GM12873 (cell line): ENCODE measurements around the gene ACOT7.

ENCODE experiments used
- TF ChIP-seq, protein P1 (sequence below): IDR thresholded peaks from 2 replicates; pipeline ENCODE4 v1.5.1; 2012; ENCODE audit warnings: low read depth, mild to moderate bottlenecking, moderate library complexity, low read length, control low read depth; ENCODE audit not compliant: insufficient read depth; ENCODE audit errors: missing control alignments

The ACOT7 gene

DNA sequence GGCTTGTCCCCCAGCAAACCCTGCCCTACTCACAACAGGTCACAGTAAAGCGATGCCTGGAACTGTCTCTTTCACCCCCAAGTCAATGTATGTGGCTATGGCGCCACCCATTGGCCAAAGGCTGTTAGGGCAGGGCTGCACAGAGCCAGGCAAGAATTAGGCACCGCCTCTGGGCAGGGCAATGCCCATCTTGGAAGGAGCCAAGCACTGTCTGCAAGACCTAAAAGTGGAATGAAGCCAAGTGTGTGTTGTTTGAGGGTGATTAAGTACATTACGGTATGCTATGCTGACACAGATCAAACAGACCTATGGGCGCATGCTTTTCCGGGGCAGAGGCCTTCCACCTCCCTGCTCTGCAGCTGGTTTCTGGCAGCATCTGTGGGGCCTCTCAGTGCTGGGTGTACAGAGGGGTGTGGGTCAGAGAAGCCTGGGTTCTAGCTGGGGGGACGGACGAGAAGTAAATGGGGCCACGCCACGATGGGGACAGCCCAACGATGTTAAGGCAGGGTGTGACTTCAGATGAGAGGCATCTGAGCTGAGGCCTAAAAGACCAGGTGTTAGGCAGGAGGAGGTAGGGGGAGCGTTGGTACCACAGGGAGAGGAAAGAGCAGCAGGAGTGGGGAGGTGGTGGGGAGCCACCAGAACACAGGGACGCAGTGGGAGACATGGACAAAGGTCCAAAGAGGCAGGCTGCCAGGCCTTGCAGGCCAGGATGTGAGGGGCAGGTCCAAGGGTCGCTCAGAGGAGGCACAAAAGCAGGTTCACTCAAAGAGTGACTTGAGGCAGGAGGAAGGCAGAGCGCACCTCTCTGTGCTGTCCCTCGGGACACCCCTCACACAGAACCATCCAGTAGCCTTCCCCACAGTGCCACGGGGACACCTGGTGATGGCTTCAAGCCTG, 49.8 kb downstream of the ACOT7 start:
- TF ChIP-seq, protein P1, sequence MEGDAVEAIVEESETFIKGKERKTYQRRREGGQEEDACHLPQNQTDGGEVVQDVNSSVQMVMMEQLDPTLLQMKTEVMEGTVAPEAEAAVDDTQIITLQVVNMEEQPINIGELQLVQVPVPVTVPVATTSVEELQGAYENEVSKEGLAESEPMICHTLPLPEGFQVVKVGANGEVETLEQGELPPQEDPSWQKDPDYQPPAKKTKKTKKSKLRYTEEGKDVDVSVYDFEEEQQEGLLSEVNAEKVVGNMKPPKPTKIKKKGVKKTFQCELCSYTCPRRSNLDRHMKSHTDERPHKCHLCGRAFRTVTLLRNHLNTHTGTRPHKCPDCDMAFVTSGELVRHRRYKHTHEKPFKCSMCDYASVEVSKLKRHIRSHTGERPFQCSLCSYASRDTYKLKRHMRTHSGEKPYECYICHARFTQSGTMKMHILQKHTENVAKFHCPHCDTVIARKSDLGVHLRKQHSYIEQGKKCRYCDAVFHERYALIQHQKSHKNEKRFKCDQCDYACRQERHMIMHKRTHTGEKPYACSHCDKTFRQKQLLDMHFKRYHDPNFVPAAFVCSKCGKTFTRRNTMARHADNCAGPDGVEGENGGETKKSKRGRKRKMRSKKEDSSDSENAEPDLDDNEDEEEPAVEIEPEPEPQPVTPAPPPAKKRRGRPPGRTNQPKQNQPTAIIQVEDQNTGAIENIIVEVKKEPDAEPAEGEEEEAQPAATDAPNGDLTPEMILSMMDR, result peak; percentile 88

DNA sequence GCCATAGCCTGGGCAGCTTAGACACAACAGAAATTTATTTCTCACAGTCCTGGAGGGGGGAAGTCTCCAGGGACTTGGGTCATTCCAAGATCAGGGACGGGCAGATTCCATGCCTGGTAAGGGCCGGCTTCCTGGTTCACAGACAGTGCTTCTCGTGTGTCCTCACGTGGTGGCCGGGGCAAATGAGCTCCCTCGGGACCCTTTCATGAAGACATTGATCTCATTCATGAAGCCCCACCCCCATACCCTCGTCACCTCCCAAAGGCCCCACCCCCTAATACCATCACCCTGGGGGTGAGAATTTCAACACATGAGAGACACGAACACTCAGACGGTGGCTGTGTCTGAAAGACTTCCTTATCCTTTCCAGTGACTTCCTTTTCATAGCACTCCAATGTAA, 51.5 kb downstream of the ACOT7 start:
- TF ChIP-seq, protein P1, result no peak

DNA sequence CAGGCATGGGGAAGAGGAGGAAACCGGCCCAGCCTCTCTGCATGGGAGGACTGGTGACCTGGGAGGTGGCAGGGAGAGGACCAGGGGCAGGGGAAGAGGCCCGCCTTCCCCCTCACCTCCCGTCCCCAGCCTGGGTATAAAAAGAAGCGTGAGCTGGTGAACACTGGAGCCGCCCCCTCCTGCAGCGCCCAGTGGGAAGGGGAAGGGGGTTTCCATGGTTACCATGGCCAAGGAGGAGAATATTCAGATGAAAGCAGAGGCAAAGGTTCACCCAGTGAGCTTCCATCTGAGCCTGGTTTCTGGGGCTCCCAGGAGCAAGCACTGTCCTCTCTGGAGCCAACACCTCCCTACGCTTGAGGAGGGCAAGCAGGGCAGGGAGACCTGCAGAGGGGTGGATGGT, 54.9 kb downstream of the ACOT7 start:
- TF ChIP-seq, protein P1, result no peak

DNA sequence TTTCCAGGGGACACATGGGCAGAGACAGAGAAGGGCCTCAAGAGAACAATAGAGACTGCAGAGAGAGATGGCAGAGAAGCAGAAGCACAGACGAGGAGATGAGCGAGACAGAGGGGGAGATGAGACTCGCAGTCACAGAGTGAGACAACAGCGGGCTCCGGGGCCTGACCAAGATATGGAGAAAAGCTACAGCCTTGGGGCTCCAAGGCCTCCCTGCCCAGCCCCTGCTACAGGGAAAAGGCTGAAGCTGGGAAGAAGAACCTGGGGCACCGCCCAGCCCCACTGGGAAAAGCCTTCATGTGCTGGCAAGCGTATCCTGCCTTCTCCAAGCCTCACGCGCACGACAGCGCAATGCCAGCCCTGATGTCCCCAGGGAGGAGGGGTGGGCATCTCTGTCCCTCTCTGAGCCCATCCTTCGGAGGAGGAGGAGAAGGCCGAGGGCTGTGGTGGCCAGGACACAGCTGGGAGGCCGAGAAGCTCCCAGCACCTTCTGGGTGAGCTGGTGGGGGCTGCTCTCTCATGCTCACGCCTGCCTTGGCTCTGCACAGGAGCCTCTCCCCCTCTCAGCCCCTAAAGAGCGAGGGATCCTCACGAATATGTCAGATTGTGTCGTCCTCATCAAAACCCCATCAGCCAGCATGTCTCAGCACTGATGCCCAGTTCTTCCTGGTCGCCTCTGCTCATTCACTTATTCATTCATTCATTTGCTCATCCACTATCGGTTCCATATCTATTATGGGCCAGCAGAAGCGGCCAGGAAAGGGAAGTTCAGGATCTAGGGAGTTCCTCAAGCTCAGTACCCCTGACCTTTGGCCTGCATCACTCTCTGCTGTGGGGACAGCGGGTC, 56.6 kb downstream of the ACOT7 start:
- TF ChIP-seq, protein P1, result no peak

DNA sequence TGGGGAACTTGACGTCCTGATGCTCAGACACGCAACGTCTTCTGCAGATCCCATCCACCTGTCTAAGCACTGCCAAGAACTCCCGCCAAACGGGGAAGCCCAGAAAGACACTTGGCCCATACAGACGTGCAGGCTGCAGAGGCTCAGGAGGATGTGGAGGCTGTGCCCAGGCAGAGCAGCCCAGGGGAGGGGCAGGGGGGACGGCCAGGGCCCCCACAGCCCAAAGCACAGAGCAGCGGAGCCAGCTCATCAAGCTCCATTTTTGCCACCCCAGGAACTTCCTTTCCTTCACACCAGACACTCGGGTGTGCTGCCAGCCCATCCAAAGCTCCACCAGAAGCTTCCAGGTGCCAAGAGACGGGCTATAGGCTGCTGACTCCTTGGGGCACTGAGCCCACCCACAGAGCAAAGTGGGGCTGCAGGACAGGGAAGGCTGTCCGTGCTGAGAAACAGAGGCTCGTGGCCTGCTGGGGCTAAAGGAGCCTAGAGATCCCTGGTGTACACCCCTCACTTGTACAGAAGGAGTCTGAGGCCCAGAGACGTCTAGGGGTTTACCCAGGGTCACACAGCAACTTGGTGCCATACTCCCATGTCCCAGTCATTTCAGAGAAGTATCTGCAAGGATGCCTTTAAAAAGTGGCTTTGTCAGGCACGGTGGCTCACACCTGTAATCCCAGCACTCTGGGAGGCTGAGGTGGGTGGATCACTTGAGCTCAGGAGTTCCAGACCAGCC, 59.1 kb downstream of the ACOT7 start:
- TF ChIP-seq, protein P1, result no peak

DNA sequence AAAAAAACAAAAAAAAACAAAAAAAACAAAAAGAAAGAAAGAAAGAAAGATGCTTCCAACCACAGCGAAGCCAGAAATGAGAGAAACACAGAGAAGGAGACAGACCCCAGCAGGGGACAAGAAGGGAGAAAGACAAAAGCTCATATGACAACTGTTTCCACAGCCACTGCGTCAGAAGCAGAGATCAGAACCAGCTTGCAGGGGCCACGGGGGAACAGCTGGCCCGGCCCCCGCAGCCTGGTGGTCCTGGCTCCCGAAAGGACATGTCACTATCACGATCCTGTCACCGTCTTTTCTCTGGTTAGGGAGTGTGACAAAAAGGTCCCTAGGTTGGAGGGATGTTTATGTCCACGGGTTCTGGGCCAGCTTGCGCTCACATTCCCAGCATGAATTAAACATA, 60.7 kb downstream of the ACOT7 start:
- TF ChIP-seq, protein P1, result no peak
